ENCODE measurements around the gene SPRN.

- no peak for TF ChIP-seq POLR2A (IDR thresholded peaks at IDR 0.05)
- TF ChIP-seq EP300 (IDR thresholded peaks at IDR 0.05), result no peak
- TF ChIP-seq CTCF (IDR thresholded peaks at IDR 0.05), result no peak
- no peak for TF ChIP-seq POLR2AphosphoS5 (IDR thresholded peaks at IDR 0.05)
Observed at GRCh38 chr10:133411523-133412380, 12.7 kb downstream of the SPRN start.

Data from upper lobe of left lung (tissue), 4 donors.